Psoas muscle (tissue), 8 donors: Measurements from ENCODE around the gene RAB17. TPM values are rescaled to one million over a fixed set of nuclear protein-coding genes. Genes with fewer than 3 reads are reported as not detected.
"Not testable (repeated sequence)": the region's sequence is repeated elsewhere in the genome, so short reads cannot be mapped to it uniquely, and the experiment has no call there.

ENCODE experiments used
- ATAC-seq, 4 donors: fragments of 200-7000 bp; cut with Tn5 transposase; one replicate each; pipeline ENCODE4 v1.9.1; 2020; ENCODE audit warnings: moderate library complexity in 3 of 4, mild to moderate bottlenecking in 2 of 4
- DNase-seq, 2 donors: peaks; one replicate each; pipeline ENCODE4 v3.0.0-alpha.2; 2020
- H3K27ac ChIP-seq: fragments of 200-600 bp; one replicate; pipeline ENCODE4 v1.8.0; 2022
- H3K27me3 ChIP-seq, 3 donors: fragments of 200-600 bp in 1 of 3; one replicate each; pipeline versions ENCODE4 v1.6.1 to v1.8.0; 2013 to 2022; ENCODE audit warnings: low read length in 2 of 3, mild to moderate bottlenecking in 2 of 3, moderate library complexity in 1 of 3; ENCODE audit not compliant: insufficient read depth in 3 of 3
- H3K36me3 ChIP-seq, 2 donors: fragments of 200-600 bp in 1 of 2; one replicate each; pipeline versions ENCODE4 v1.6.1 to v1.8.0; 2013 to 2022; ENCODE audit warnings: low read depth in 1 of 2, mild to moderate bottlenecking in 1 of 2, moderate library complexity in 1 of 2; ENCODE audit not compliant: insufficient read depth in 1 of 2
- H3K4me1 ChIP-seq: fragments of 200-600 bp; one replicate; pipeline ENCODE4 v1.8.0; 2022
- H3K4me3 ChIP-seq: fragments of 200-600 bp; one replicate; pipeline ENCODE4 v1.8.0; 2022; ENCODE audit warnings: mild to moderate bottlenecking
- H3K9me3 ChIP-seq: fragments of 200-600 bp; one replicate; pipeline ENCODE4 v1.8.0; 2022
- CTCF ChIP-seq: fragments of 200-600 bp; IDR thresholded peaks from one replicate; pipeline ENCODE4 v1.8.0; 2022; ENCODE audit warnings: antibody characterized with exemption
- WGBS, 3 donors: extraction: QIAGEN DNeasy Blood & Tissue Kit; methylation state at CpG; one replicate each; pipeline versions ENCODE4 v1.1.6 to v1.1.7; 2013; 5-methylcytosine and 5-hydroxymethylcytosine counted together
- intact Hi-C, 2 donors: fragments of 100-400 bp; cut with DNase I; formaldehyde crosslinking; loops; one replicate each; pipeline versions ENCODE4 v1.11.0 to v1.14.2; 2022
- polyA plus RNA-seq, 3 donors: library from polyadenylated mRNA; stranded (reverse); fragments of 200-250 nt; gene quantifications; one replicate each; pipeline ENCODE4 v1.2.3, GENCODE V29; 2013
- total RNA-seq, 4 donors: library from RNA; stranded (reverse); fragmentation: NEBNext Ultra II Directional in 2 of 4; extraction: Animal tissue kit (Norgen Biotek cat#: 25700) in 2 of 4; gene quantifications; one replicate each; pipeline versions ENCODE4 v1.2.1 to v1.2.4, GENCODE V29; 2021 to 2023
- donor health status: healthy with polysubstance abuse.
- donor health status: DM: no; HTN: no; CAD: no; lungs with moderate emphysema.
- donor health status: Bipolar disorder and iron deficiency.
- donor health status: healthy.
- donor health status: DM: yes; HTN: yes; CAD: no.
- donor health status: DM: no; HTN: no; CAD: no.
- donor health status: DM: no; HTN: no; CAD: no.
- donor health status: DM: yes; HTN: yes; CAD: no.

Gene RAB17
- total and polyA plus RNA-seq, 7 donors: 0.52 to 1.5 (median 1.2) TPM

GRCh38 chr2:237597196-237598145 is 6.9 kb upstream of the RAB17 start:
- H3K27ac ChIP-seq: no peak overlapping the region
- ATAC-seq: no peak
- 88% methylated on average over 28 to 29 of the region's 29 CpGs for WGBS, 3 donors

GRCh38 chr2:237596520-237597195 is 6.1 kb upstream of the RAB17 start:
- Histone ChIP-seq H3K9me3 (no peaks in the 10 kb centered on the region), H3K27me3 (no peaks in the 10 kb centered on the region), H3K27ac (no peak overlapping the region), H3K4me3 (no peak overlapping the region), H3K4me1 (peaks cover 30% of the 10 kb centered on the region), H3K36me3 (no peaks in the 10 kb centered on the region)
- DNase-seq (no peak), ATAC-seq (no peak)
- WGBS, 3 donors: 86 to 88% (median 88%) methylated on average over 13 of the region's 13 CpGs
- no peak for TF ChIP-seq CTCF
- intact Hi-C loops: loop anchor here in 1 of 2 donors (5.0 kb wide), 1 partner anchor 76 kb away; no protein-coding TSS in a partner anchor

More at GRCh38 chr2:237597196-237598145, 6.9 kb upstream of the RAB17 start:
- intact Hi-C loops: loop anchor here in 1 of 2 donors (5.0 kb wide), 1 partner anchor 75 kb away; no protein-coding TSS in a partner anchor
- Histone ChIP-seq H3K4me3 (no peak overlapping the region), H3K9me3 (no peaks in the 10 kb centered on the region), H3K27me3 (no peaks in the 10 kb centered on the region), H3K36me3 (no peaks in the 10 kb centered on the region), H3K4me1 (peaks cover 30% of the 10 kb centered on the region)
- no peak for TF ChIP-seq CTCF
- DNase-seq: no peak

DNA sequence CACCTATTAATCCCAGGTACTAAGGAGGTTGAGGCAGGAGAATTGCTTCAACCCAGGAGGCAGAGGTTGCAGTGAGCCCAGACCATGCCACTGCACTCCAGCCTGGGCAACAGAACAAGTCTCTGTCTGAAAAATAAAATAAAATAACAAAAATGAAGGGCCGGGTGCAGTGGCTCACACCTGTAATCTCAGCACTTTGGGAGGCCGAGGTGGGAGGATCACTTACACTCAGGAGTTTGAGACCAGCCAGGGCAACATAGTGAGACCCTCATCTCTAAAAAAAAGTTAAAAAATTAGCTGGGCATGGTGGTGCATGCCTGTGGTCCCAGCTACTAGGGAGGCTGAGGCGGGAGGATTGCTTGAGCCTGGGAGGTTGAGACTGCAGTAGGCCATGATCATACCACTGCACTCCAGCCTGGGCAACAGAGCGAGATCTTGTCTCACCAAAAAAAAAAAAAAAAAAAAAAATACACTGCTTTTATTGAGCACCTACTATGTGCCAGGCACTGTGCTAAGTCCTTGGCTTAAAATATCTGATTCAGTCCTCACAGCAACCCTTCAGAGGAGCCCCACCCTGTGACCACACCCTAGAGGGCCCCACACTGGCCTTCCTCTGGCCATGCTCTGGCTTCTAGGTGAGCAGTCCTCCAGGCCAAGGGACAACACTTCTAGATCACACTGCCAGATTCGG is 5.4 kb upstream of the RAB17 start:
- H3K27ac ChIP-seq, ATAC-seq, H3K9me3 ChIP-seq, H3K27me3 ChIP-seq, DNase-seq, H3K4me3 ChIP-seq, H3K36me3 ChIP-seq: not testable (repeated sequence)
- intact Hi-C loops: loop anchor here in 1 of 2 donors (5.0 kb wide), 1 partner anchor 76 kb away; no protein-coding TSS in a partner anchor
- WGBS, 3 donors: 83 to 96% (median 90%) methylated on average over 4 to 5 of the region's 5 CpGs
- H3K4me1 ChIP-seq: peaks cover 26% of the 10 kb centered on the region

- no peak for ATAC-seq
- intact Hi-C loops: loop anchor here in 1 of 2 donors (5.0 kb wide), 1 partner anchor 153 kb away; no protein-coding TSS in a partner anchor
- WGBS, 3 donors: 67 to 71% (median 68%) methylated on average over 5 of the region's 5 CpGs
These were observed 4.0 kb upstream of the RAB17 start for GRCh38 chr2:237594514-237594871.

More at GRCh38 chr2:237594514-237594871, 4.0 kb upstream of the RAB17 start:
- H3K9me3 ChIP-seq: no peaks in the 10 kb centered on the region
- no peak overlapping the region for H3K4me3 ChIP-seq
- H3K27ac ChIP-seq: no peak overlapping the region
- DNase-seq: no peak
- TF ChIP-seq CTCF: no peak
- no peaks in the 10 kb centered on the region for H3K27me3 ChIP-seq
- peaks cover 15% of the 10 kb centered on the region for H3K4me1 ChIP-seq
- no peaks in the 10 kb centered on the region for H3K36me3 ChIP-seq
